Measurements from ENCODE around the gene VANGL2.

DNA sequence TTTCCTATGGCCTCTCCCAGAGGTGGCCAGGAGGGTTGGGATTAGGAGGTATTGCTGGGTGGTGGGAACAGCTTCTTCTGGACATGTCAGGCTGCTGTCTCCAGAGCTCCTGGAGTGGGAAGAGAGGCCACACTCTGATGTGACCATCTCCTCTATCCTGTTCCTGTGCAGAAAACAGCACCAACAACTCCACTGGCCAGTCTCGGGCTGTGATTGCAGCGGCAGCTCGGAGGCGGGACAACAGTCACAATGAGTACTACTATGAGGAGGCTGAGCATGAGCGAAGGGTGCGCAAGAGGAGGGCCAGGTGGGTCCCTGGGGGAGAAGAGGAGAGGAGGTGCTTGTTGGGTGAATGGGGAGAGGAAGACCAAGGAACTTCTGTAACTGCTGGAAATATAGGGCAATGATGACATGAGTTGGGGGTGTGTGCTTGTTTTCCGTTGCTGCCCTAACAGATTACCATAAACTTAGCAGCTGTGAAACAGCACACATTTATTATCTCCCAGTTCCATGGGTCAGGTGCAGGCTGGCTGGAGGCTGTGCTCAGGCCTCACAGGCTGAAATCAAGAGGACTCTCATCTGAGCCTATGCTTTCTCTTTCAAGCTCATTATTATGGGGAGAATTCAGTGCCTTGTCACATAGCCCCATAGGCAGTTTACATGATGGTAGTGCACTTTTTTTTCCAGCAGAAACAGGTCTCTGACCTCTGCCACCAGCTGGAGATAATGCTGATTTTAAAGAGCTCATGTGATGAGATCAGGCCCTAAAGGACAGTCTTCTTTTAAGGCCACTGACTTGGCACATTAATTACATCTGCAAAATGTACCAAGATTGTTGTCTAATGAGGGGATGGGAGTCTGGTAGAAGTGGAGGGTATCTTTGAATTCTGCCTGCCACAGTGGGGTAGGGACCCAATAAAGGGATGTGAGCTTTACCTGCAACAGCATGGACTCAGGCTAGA is 20.8 kb downstream of the VANGL2 start:
- TF ChIP-seq, protein P1, sequence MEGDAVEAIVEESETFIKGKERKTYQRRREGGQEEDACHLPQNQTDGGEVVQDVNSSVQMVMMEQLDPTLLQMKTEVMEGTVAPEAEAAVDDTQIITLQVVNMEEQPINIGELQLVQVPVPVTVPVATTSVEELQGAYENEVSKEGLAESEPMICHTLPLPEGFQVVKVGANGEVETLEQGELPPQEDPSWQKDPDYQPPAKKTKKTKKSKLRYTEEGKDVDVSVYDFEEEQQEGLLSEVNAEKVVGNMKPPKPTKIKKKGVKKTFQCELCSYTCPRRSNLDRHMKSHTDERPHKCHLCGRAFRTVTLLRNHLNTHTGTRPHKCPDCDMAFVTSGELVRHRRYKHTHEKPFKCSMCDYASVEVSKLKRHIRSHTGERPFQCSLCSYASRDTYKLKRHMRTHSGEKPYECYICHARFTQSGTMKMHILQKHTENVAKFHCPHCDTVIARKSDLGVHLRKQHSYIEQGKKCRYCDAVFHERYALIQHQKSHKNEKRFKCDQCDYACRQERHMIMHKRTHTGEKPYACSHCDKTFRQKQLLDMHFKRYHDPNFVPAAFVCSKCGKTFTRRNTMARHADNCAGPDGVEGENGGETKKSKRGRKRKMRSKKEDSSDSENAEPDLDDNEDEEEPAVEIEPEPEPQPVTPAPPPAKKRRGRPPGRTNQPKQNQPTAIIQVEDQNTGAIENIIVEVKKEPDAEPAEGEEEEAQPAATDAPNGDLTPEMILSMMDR (conservative IDR thresholded peaks at IDR 0.05; ENCODE audit: low read length) = no peak
- TF ChIP-seq EZH2phosphoT487 (IDR thresholded peaks at IDR 0.05; ENCODE audit: borderline replicate concordance, low read depth, low read length) = no peak

Measured in OCI-LY7 (cell line).